Endometrium (tissue), 2 donors: Measurements from ENCODE around the gene SMC1A.
"Not testable (repeated sequence)": the region's sequence is repeated elsewhere in the genome, so short reads cannot be mapped to it uniquely, and the experiment has no call there.

ENCODE experiments used
- FAIRE-seq: peaks from 2 replicates; lab custom pipeline; 2012; peaks lifted over from hg19 to GRCh38; lab: Jason Lieb, UNC
- donor health status: control.
- donor health status: control.

The SMC1A gene

DNA sequence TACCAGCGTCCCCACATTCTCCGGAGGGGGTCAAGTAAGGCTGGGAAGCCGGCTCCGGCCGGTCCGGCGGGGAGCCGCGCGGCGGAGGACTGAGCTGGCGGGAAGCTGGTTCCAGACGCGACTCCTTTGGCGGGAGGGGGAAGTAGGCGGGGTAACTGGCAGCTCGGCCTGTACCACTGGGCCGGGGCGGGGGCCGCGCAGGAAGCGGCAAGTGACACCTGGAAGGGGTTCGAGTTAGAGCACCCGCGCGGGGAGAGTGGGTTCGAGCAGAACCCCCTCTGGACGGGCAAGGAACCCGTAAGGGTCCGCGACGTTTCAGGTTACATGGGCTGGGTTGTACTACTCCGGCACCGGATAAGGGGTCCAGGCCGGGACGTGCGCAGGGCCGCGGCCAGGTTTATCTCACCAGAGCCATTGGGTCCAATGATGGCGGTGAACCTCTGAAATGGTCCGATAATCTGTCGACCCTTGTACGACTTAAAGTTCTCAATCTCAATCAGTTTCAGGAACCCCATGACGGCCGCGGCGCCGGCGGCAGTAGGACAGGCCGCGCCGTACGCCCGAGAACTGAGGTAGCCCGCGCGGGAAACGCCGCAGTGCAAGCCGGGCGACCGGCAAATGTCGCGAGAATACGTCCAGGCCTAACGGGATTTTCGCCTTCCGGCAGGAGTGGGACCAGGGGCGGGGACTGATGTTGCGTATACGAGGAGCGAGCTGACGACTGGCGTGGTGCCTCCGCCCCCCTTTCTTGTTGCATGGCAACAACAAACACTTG is at the start of gene SMC1A:
Gene SMC1A (minus strand): TSS at position 569 of the 775 bp plus-strand sequence. CDS start 54 bp downstream, at position 515.
- peak; percentile 99 for FAIRE-seq

DNA sequence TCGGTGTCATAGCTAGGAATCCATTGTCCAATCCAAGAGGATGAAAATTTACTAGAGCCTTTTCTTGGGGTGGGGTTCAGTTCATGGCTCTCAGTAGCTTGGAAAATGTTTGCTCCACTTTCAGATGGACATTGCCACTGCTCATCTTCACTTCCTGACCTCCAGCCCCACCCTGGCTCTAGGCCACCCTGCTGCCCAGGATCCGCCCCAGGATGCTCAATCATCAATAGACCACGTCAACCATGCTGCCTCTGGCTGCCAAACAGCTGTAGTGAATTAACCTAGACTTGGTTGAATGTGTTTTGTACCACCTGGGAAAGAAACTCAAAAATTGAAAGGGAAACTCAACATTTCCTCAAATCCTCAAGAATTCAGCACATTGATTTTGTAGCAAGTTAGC is 48.9 kb upstream of the SMC1A start:
- no peak for FAIRE-seq

DNA sequence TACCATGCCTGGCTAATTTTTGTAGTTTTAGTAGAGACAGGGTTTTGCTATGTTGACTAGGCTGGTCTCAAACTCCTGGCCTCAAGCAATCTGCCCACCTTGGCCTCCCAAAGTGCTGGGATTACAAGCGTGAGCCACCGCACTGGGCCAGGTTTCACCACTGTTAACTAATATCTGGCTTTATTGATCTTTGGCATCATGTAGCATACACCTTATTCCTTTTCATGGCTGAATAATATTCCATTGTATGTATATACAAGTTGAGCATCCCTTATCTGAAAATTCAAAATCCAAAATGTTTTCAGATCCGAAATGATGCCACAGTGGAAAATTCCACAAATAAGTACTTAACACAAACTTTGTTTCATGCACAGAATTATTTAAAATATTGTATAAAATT is 46.2 kb upstream of the SMC1A start:
- FAIRE-seq = not testable (repeated sequence)

DNA sequence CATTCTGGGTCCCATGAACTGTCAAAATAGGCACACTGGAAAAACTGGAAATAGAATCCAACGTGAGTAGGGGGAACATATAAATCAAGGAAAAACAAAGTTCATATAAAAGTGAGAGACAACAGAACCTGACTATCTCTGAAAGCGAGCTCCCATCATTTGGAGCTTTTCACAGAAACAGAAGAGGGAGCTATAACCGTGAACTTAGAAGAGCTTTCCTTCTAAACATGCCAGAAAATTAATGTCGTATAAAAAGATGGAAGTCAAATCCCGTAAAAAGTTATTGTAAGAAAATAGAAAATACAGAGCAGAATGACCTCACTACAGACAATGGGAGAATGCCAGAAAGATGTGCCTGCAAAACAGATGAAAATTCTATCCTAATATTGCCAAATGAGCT is 35.6 kb upstream of the SMC1A start:
- peak; percentile 29 for FAIRE-seq

DNA sequence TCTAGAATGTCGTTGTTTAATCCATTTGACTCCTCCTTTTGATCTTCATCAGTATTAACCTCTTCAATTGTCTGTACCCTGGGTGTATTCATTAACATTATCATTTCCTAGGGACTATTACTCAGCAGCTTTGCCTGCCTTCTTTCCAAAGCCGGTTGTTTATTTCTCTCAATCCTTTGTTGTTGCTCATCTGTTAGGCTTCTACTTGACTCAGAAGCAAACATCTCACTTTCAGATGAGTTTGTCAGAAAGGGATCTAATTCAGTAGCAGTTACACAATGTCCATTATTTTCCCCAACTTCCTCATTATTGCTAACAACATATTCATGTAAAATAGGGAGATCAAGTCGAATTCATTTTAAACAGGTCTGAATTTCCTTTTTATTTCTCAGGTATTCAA is 33.8 kb upstream of the SMC1A start:
- FAIRE-seq = no peak

DNA sequence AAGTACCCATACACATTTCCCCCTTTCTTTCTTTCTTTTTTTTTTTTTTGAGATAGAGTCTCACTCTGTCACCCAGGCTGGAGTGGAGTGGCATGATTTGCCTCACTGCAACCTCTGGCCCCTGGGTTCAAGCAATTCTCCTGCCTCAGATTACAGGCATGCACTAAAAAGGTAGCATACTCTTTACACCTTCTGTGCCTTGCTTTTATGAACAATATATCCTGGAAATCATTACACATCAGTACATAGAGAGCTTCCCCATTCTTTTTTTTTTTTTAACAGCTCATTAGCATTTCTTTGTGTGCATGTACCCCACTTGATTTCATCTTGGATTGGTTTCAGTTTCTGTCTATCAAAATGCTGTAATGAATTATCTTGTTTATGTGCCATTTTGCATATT is 30.4 kb upstream of the SMC1A start:
- no peak for FAIRE-seq

DNA sequence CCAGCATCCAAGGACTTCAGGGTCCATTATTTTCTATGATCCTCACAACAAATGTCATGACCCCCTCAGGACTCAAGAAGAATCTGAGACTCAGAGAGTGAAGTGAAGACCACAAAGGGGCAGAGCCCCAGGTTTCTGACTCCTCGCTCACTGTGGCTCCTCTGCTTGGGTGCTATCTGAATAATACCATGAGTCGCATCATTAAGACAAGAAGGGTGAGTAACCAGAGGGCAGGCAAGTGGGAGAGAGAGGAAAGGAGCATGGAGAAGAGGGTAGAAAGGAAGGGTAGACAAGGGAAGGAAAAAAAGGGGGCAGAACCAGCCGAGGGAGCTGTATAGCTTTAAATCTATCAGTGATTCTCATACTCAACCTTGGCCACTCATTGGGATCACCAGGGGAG is 27.2 kb upstream of the SMC1A start:
- no peak for FAIRE-seq

DNA sequence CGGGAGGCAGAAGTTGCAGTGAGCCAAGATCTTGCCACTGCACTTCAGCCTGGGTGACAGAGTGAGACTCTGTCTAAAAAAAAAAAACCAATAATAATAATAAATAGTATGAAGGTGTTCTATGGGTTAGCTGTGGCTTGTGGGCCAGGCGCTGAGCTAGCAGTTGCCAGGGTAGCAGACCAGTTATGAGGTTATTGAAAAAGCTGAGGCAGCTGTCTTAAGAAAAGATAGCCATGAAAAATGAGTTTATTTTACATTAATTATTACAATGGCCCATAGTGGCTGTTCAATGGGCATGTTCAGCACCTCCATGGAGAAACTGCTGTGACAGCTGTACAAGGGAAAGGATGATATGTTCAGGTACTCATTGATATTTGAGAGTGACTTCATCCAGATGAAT is 25.0 kb upstream of the SMC1A start:
- no peak for FAIRE-seq

DNA sequence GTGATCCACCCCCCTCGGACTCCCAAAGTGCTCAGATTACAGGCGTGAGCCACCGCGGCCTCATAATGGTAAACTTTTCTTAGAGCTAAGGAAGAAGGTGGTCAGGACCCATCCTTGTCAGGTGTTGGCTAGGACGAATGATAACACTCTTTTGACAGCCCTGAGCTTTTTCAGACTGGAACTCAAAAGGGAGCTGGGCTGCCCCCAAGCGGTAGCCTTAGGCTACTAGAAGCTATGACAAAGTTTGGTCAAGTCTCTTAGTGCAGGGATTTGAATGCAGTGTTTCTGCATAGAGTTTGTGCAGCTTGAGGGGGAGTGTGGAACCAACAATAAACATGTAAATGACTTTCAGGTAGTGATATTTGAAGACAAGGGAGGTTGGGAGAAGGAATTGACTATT is 23.5 kb upstream of the SMC1A start:
- no peak for FAIRE-seq

DNA sequence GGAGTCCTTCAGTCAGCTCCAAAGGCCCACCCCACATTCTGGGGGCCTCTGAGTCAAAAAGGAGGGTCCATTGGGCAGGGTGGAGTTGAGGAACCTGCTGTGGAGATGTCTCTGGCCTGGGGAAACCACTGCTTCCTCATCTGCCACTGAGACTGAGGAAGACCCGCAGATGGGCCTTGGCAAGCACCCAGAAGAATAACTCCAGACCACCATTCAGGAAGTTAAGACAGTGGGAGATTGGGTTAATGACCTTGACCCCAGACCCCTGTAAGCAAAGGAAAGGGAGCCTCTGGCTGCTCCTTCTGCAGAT is 19.8 kb upstream of the SMC1A start:
- FAIRE-seq = no peak

DNA sequence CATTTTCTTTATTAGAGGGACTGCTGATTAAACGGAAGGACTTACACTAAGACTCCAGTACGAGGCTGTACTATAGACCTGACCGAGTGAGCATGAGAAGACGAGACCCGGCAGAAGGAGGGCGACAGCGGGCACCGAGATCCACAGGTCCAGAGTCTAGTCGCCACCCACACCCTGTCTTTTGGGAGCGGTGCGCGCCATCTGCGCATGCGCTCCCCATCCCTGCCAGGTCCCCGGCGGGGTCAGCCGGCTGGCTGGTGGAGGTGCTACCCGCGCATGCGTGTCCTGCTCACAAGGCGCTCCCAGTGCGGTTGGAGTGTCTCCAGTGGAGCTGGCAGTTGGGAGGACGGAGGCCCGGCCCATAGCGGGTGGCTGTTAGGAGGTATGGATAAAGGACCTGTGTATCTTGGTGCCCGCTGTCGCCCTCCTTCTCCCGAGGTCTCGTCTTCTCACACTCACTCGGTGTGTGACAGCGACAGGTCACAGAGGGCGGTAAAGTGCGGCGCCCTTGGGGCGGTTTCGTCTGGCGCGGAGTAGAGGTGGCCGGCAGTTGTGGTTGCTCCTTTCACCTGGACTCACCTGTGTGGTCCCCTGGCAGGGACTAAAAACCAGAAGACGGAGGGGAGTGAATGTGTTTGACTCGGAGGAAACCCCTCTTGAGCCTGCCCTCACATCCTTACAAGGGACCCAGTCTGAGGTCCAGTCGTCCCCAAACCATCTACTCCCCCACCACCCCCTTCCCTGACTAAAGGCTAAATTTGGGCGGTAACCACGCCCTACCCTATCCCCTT is 19.3 kb upstream of the SMC1A start:
- FAIRE-seq = no peak

DNA sequence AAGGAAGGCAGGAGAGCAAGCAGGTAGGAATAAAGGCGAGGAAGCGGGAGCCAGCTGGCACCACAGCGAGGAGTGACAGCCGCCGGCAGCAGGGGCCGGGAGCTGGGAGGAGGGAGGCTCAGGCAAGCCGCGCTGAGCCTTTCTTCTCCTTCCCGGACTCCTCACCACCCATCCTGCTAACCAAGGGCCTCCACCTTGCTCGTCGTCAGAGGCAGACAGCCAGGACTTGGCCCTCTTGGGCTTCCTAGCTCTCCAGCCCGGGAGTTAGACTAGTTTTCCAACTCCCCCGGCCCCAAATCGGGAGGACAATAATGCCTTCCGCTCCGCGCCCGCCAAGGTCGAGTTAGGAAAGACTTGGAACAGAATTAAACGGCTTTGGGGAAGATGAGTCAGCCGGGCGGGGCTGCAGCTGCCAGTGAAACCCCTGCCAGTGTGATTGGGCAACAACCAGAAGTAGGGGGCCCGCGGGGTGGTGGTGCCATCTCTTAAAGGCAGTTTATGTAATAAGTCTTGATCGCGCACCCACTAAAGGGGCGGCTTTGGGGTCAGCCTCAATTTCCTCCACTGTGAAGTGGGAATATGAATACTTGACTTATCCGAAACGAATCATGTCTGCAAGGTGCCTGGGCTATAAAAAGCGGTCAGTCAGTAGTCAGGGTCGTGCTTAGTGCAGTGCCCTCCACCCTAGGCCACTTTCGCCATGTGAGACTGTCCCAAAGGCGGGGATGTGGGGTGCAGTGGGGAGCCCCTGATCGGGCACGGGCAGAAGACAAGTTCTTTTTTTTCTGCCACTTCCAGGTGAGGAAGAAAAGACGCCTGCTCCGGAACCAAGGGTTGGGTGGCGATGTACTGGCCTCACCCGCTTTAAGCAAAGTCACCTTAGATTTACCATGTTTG is 18.4 kb upstream of the SMC1A start:
- no peak for FAIRE-seq

DNA sequence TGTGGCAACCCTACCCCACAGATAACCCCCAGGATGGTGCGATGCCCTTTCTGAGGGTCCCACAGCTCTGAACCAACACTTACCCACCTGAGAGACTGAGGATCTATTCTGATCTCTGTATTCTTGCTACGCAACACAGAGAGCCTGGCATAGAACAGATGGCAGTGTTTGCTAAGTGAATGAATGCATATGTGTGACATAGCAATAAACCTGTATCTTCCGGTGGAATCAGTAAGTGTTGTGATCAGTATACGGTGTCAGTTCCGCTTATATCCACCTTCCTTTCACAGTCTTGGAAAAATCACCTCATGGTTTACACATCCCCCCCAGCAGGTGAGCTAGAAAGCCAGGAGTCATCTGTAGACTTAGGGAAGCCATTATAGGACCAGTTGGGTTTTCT is 17.6 kb upstream of the SMC1A start:
- no peak for FAIRE-seq

DNA sequence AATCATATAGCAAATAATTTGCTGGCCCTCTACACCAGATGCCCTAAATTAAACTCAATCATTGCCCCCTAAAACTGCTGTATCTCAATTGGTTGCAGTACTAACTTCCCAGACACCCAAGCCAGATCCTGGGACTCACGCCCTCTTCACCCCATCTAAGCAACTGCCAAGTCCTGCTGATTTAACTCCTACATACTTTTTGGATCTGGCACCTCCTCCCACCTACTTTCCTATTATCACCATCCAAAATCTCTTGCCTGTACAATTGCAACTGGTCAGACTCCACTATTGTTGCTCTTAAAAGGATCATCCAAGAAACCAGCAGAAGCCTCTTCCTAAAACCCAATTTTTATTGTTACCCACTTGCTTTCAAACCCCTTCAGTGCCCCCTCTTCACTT is 16.4 kb upstream of the SMC1A start:
- no peak for FAIRE-seq

DNA sequence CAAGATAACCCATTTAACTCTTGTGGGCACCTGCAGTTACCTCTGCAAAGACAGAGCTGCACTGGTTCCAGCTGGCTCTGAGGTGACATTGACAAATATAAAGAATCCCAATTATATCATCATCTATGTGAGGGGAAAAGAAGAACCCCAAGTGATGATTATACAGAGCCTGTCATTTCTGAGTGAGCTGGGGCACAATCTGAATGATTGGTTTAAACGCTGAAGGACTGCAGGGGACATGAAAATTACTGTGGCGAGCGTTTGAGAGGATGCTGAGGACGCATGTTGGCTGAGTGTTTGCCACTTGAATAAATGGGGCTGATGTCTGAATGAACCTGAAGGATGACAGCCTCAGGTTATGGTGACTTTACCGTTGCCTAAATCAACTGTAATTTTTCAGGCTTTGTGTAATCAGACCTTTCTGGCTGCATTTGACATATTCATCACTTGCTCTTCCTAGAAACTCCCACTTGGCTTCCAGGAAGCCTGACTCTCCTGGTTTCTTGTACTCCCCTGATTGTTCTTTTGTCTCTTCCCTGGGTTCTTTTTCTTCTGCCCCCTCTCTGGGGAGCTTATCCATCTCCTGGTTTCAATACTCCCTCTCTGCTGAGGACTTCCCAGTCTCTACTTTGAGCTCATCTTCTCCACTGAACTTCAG is 15.8 kb upstream of the SMC1A start:
- FAIRE-seq = no peak

DNA sequence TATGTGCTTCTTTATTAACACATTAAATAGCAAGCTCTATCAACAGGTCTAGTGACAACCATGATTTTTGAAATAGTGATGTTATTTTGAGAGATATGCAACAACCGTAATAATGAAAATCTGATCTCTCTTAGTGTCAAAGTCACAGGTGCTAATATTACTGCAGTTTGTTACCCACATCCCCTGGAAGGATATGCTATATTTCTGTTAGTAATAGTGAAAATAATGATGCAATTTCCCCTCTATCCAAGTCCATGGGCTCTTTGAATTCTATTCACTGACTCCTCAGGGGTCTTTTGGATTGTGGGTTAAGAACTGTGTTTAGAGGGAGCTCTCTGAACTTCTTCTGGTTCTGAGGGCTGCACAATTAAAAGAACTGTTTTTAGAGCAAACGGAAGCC is 14.8 kb upstream of the SMC1A start:
- FAIRE-seq = no peak

DNA sequence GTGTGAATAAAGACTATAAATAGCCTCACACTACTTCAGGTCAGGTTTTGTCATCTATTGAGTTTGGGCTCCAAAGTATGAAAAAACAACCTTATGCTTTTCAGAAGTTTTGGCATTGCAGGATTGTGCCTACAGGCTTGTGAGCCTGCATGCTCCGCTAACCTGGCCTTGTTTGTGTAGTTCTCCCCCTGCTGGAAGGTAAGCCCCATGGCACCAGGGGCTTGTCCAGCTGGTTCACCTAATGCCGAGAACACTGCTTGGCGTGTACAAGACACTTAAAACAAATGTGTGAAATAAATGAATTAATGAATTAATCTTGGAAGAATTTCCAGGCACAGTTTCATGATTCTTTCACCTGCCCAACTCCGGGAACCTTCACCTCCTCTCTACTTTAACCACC is 13.5 kb upstream of the SMC1A start:
- FAIRE-seq = peak; percentile 50

DNA sequence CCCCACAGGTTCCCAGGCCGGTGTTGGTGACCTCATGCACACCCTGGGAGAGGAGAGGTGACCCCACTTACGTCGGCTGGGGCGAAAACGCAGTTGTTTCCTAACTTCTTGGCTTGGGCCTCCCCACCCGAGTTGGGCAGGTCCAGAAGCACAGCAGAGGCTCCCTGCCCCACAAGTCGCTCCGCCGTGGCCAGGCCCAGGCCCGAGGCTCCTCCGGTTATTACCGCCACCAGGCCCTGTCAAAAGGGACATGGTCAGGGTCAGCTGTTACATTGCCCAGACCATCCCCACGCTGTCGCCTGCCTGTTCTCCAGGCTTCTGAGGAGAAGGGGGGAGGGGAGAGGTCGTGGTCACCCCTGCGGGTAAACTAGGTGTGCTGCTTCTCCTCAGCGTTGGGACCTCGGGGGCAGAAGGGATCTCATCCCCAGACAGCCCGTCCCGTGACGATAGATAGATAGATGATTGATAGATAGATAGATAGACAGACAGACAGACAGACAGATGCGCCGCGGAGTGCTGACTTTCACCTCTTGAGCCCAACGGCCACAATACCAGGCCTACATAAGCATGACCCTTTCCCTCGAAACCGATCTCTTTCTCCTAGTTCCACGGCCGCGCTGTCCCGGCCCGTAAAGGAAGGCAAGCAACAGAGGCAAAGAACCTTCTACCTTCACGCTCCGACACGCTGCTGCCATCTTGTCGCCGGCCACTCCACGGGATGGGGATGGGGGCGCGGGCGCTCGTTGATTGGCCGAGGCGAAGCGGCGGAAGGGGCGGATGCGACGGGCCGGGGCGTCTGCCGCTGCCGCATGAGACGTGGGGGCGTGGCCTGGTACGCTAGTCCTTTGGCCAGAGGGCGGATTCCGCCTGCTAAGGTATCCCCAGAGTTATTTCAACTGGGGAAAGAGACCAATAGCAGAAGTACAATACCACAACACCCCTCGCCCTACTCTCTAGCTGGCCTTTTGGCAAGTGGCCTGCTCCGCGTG is 11.5 kb upstream of the SMC1A start, which contains the start of gene HSD17B10:
Gene HSD17B10 (minus strand): TSS at position 720 of the 989 bp plus-strand sequence. CDS start 25 bp downstream, at position 695.
- peak; percentile 45 for FAIRE-seq

DNA sequence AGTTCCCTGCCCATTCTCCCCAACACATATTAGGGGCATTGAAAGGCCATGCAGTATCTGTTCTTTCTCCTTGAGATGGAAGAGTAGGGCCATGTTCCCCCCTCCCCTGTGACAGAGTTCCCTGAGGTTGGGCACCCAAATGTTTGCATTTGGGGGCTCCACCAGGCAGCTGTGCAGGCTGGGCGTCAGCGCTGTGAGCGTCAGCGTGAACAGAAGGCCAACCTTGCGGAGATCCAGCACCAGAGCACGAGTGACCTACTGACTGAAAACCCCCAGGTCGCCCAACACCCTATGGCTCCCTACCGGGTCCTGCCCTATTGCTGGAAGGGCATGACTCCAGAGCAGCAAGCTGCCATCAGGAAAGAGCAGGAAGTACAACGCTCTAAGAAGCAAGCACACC is 7.8 kb upstream of the SMC1A start:
- no peak for FAIRE-seq

DNA sequence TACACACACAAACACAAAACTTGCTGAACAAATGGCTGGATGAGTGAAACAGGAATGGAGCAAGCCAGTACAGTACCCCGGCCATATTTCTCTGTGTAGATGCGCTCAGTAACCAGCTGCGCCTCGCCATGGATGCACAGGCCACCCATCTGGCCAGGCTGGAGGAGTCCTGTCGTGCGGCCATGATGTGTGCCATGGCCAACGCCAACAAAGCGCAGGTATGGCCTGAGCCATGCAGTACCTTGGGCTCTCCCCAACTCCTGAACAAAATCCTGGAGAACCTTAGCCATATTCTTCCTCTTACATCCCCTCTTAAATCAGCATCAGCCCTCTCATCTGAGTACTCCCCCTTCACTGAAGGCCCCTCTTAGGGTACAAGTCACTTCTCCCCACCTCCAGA is 7.3 kb upstream of the SMC1A start:
- FAIRE-seq = no peak

DNA sequence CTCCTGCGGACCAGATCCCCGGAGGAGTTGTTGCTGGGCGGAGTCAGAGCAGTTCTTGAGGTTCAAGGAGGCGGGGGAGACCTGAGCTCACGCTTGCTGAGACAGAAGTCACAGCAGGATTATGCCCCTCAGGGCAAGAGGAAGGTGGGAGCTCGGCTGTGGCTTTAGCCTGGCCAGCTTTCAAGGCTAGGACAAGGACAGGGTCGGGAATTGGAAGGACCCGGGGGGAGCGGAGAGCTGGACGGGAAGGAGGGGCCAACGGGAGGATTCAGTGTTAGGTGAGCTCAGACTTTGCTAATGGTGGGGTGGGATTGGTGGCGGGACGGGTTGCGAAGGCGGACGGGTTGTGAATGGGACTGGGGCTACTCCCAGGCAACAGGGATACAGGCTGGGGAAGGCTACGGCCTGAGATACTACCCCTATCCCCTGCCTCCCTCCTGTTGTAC is 430 bp upstream of the SMC1A start, which contains the start of gene RIBC1:
Gene RIBC1 (plus strand): TSS at position 13 of the 446 bp plus-strand sequence. CDS start 3,404 bp downstream, outside the sequence.
- no peak for FAIRE-seq
